Measurements from ENCODE around the gene CDCA4.

Gene CDCA4

DNA sequence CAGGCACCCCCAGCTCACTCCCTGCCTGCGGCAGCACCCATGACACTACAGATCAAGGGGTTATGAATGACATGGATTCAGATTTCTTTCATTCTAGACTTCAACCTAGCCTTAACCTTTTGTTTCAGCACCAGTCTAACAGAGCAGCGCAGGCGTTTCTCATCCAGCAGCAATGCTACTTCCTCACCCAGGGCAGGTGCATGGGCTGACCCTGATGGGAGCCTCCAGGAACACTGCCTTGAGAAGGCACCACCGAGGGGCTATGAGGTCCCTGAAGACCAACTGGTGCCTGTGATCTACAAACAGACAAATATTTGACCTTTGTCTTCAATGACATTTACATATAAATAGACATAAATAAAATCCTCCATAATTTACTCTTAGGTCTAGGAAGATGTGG lies 10.8 kb downstream of the CDCA4 start:
- TF ChIP-seq, protein P1, sequence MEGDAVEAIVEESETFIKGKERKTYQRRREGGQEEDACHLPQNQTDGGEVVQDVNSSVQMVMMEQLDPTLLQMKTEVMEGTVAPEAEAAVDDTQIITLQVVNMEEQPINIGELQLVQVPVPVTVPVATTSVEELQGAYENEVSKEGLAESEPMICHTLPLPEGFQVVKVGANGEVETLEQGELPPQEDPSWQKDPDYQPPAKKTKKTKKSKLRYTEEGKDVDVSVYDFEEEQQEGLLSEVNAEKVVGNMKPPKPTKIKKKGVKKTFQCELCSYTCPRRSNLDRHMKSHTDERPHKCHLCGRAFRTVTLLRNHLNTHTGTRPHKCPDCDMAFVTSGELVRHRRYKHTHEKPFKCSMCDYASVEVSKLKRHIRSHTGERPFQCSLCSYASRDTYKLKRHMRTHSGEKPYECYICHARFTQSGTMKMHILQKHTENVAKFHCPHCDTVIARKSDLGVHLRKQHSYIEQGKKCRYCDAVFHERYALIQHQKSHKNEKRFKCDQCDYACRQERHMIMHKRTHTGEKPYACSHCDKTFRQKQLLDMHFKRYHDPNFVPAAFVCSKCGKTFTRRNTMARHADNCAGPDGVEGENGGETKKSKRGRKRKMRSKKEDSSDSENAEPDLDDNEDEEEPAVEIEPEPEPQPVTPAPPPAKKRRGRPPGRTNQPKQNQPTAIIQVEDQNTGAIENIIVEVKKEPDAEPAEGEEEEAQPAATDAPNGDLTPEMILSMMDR (IDR thresholded peaks at IDR 0.05): no peak
- TF ChIP-seq ZFX (IDR thresholded peaks at IDR 0.05; ENCODE audit: borderline replicate concordance): no peak
- no peak overlapping the region for H3K27ac ChIP-seq

DNA sequence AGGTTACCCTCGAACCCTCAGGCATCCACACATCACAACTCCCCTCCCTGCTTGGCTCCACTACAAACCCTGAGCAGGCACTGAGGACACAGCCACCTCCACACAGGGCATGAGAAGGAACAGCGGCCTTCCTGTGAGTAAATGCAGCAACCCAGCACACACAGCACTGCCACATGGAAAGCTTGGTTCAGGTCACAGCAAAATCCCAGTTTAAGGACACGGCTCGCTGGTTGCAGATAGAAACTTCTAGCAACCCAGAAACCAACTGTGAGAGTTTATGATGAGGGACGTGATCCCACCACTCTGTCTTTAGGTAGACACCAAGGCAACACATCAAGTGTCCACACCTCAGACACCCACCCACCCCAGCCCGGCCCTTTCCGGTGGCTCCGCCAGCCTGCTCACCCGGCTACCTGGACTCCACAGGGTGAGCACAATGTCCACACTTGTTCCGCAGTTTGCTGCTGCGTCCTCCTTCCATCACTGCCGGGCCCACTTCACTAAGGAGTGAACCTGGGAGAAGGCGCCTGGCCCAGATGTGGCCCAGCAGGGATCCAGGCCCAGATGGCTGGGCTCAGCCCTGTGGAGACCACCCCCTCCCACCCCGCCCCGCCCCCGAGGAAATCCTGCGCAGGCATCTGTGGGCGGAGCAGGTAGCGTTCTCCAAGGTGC lies 13.2 kb downstream of the CDCA4 start:
- TF ChIP-seq ZFX (IDR thresholded peaks at IDR 0.05; ENCODE audit: borderline replicate concordance): no peak
- TF ChIP-seq, protein P1 (IDR thresholded peaks at IDR 0.05): no peak

DNA sequence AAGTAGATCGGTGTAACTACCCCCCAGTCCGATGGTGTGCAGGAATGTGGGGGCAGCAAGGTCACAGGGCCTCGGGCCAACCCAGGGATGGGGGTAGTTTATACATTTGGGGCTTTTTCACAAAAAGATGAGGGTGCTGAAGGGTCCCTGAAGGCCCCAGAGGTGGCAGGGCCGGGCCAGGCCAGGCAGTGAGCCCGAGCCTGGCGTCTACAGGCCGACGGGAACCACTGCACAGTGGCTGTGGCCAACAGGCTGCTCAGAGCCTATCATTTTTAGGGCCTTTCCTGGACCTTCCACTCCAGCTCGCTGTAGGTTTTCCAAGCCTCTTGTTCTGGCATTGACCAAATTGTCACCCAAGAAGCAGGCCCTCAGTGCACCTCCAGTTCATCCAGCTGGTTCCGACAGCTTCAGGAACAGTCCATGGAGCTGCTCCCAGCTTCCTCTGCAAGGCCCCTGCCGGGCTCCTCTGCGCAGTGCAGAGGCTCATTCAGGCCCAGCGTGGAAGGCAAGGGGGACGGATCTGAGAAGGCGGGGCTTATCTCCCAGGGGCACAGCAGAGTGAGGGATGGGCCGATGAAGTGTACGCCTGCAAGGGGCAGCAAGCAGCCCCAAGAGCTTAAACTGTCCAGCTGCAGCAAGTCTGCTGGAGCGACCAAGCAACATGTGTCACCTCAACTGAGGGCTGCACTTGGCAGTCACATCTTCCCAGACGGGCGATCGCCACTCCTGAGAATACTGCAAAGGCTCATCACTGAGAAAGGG lies 13.9 kb downstream of the CDCA4 start:
- no peak for TF ChIP-seq ZFX (IDR thresholded peaks at IDR 0.05; ENCODE audit: borderline replicate concordance)
- TF ChIP-seq, protein P1 (IDR thresholded peaks at IDR 0.05): no peak
- no peak overlapping the region for H3K27ac ChIP-seq

More for the DNA sequence above, 13.2 kb downstream of the CDCA4 start:
- no peak overlapping the region for H3K27ac ChIP-seq

DNA sequence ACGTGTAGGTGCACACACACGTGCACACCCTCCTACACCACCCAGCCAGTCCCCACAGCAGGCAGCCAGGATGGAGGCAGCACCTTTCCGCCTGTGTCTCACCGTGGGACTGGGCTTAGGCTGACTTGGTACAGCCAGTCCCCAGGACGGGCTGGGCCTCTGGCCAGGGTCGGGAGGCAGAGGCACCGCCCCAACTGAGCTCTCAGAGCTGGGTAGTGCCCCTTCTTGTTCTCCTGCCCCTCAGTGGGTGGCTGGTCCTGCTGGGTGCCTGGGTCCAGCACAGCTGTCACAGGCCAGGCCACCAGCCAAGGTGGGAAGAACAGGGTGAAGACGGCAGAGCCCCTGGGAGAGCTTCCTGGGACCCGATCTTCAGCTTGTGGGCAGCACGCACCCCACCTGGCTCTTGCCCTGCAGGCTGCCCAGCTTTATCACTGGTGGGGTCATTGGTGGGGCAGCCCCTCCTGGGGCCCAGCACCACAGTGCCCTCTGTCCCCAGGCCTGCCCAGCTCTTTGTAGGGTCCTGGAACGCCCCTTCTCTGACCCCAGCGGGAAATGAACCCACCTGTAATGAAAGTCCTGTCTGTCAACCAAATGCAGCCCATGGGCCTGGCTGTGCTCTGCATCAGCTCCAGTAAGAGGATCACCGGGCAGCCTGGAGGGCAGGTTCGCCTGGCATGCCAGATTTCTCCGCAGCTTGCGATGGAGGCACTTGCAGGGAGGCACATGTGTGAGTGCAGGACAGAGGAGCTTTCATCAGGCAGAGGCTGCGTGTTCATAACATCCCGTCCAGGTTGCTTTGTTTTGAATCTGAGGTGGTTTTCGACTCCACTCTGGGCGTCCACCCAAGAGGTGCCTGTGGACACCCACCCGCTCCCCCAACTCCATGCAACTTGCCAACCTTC lies 14.7 kb downstream of the CDCA4 start:
- TF ChIP-seq, protein P1 (IDR thresholded peaks at IDR 0.05): no peak
- TF ChIP-seq ZFX (IDR thresholded peaks at IDR 0.05; ENCODE audit: borderline replicate concordance): no peak

DNA sequence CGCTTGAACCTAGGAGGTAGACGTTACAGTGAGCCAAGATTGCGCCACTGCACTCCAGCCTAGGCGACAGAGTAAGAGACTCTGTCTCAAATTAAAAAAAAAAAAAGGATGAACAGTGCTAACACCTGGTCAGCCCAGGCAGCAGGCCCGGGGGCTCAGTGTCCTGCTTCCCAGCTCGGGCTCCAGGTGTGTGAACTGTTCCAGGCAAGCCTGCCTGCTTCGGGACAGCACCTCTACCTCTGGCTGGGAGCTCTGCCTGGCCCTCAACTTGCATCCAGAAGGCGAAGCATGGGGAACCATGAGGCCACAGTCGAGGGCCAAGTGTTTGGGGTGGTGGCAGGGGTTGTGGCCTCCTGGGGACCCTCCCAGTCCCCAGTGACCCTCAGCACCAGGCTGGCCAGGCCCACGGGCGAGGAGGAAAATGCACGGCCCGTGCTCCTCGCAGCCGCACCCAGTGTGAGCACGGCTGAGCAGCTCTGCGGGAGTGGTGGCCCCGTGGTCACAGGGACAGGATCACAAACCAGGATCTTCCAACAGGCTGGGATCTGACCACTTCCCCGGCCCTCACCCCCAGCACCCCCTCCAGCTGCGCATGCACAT lies 15.5 kb downstream of the CDCA4 start:
- H3K27ac ChIP-seq: no peak overlapping the region
- TF ChIP-seq ZFX (IDR thresholded peaks at IDR 0.05; ENCODE audit: borderline replicate concordance): no peak
- TF ChIP-seq, protein P1 (IDR thresholded peaks at IDR 0.05): no peak

More for the DNA sequence above, 14.7 kb downstream of the CDCA4 start:
- no peak overlapping the region for H3K27ac ChIP-seq

DNA sequence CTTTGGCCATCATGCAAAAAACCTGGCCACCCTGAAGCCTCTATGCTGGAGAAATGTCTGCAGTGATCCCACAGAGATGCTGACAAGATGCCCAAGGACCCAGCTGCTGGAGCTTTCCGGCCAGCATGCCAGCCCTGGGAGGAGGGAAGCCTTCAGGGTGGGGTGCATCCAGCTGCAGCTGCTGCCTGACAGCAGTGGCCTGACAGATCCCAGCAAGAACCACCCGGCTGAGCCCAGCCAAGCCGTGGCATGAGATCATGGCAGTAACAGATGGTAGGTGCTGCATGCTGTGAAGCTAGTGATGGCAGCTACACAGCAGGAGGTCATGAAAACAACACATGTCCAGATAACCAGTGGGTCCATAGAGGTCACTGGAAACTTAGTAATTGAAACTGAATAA lies 21.5 kb downstream of the CDCA4 start:
- H3K27ac ChIP-seq: no peak overlapping the region
- TF ChIP-seq, protein P1 (IDR thresholded peaks at IDR 0.05): no peak

All from 22Rv1 (cell line).